WERI-Rb-1 (cell line): ENCODE results near the gene HOXC5.

Experiments used
- DNase-seq: peaks from one replicate; pipeline ENCODE4 v3.0.0-alpha.2; 2020
- H3K27ac ChIP-seq: fragments of 250-450 bp; sonication (Bioruptor Pico); 2 replicates; pipeline ENCODE4 v1.5.1; 2020; ENCODE audit warnings: mild to moderate bottlenecking, moderate library complexity
- H3K27me3 ChIP-seq: fragments of 250-450 bp; sonication (Bioruptor Pico); 2 replicates; pipeline ENCODE4 v1.5.1; 2021; ENCODE audit warnings: mild to moderate bottlenecking, low read depth, moderate library complexity; ENCODE audit not compliant: insufficient read depth, severe bottlenecking
- H3K36me3 ChIP-seq: fragments of 250-450 bp; sonication (Bioruptor Pico); 2 replicates; pipeline ENCODE4 v1.5.1; 2020; ENCODE audit warnings: mild to moderate bottlenecking, moderate library complexity
- H3K4me3 ChIP-seq: 2 replicates; pipeline ENCODE4 v1.5.1; 2011; ENCODE audit warnings: low read depth, mild to moderate bottlenecking, control low read depth, low read length
- H3K9me3 ChIP-seq: fragments of 250-450 bp; sonication (Bioruptor Pico); 2 replicates; pipeline ENCODE4 v1.5.1; 2021; ENCODE audit warnings: mild to moderate bottlenecking, moderate library complexity; ENCODE audit not compliant: severe bottlenecking
- CTCF ChIP-seq: IDR thresholded peaks from 2 replicates; pipeline ENCODE4 v1.5.1; 2011; ENCODE audit warnings: low read depth, mild to moderate bottlenecking, control low read depth, inconsistent platforms, low read length

HOXC5 gene

DNA sequence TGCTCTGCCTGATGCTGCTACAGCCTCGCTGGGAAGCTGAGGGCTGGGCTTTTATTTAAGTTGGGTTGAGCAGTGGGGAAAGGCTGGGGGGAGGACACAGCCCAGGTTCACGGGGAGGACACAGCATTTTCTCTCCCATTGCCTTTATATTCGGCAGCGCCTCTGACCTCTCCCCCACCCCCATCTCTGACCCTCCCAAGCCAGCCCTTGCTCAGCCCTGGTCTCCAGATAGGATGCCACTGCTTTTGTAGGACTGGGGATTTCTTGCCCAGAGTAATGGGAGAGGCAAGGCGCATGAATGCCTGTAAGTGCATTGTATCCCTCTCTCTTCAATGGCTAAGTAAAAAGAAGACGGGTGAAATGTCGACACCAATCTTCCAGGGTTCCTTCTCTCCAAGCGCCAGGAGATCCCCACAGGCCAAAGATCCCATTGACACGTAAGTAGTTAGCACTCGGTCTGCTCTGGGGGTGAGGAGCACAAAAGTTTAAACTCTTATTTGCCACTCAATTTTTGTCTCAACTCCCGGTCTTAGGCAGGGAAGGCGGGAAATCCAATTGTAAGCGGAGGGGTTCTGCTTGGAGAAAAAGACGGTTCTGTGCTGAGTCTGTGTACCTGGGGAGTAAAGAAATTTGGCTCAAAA is 25.4 kb downstream of the HOXC5 start:
- H3K36me3 ChIP-seq: peaks cover 4% of the 10 kb centered on the region
- H3K4me3 ChIP-seq: no peak overlapping the region
- TF ChIP-seq CTCF: no peak
- H3K27ac ChIP-seq: no peak overlapping the region
- DNase-seq: no peak
- H3K9me3 ChIP-seq: no peaks in the 10 kb centered on the region
- H3K27me3 ChIP-seq: no peaks in the 10 kb centered on the region

DNA sequence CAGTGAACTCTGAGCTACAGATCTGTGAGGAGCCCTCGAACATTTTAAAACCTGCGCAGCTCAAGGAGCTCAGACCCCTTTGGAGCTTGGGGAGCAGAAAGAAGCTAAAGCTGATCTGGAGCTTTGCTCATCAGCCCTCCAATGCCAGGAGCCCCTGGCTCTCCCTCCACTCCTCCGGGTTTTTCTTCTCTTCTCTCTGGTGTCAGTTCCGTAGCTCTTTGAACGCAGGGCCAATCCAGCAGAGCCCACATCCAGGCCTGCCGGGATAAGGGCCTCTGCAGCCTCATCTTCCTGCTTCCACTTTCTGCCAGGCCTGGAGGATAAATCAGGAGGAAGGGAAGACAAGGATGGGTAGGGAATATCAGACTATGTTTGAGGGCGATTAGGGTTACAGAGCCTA is 26.8 kb downstream of the HOXC5 start:
- no peak overlapping the region; the same call in 1 of the 2 replicates for H3K27ac ChIP-seq
- H3K9me3 ChIP-seq: no peaks in the 10 kb centered on the region
- peaks cover 4% of the 10 kb centered on the region for H3K36me3 ChIP-seq
- no peaks in the 10 kb centered on the region for H3K27me3 ChIP-seq
- DNase-seq: no peak
- TF ChIP-seq CTCF: no peak
- H3K4me3 ChIP-seq: no peak overlapping the region

DNA sequence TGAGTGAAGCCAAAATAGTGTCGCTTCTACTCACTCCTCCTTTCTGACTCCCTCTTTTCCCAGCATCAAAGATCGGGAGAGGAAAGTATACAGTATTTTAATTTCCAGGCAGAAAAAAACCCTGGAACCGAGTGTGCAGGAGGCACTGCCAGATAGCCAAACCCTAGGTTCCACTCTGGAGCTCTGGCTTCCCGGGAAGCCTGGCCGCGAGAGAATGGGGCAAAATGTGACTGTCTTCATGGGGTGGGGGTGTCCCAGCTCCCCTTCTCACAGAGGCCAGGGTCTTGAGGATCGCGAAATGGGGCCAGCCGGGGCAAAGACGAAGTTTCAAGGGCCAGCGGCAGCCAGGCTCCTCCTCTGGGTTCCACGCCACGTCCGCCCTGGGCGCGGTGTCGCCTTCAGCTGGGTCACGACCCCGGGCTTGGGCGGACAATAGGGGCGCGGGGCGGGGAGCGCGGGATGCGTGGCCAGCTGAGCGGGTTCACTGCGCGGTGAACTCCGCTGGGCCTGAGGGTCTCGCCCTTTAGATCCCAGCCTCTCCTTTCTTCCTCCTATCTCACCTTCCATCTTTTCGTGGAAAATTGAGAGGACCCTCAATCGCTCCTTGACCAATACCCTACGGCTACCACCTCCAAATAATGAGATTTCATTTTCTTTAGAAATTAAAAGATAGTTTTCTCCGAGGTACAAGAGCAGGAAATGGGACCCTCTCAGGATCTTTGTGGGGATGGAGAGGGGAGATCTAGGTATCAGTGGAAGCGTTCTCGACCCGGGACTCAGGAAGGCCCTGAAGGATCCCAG is 27.5 kb downstream of the HOXC5 start:
- H3K27ac ChIP-seq: no peak overlapping the region
- no peaks in the 10 kb centered on the region for H3K9me3 ChIP-seq
- H3K36me3 ChIP-seq: peaks cover 4% of the 10 kb centered on the region
- H3K4me3 ChIP-seq: no peak overlapping the region
- TF ChIP-seq CTCF: no peak
- no peaks in the 10 kb centered on the region for H3K27me3 ChIP-seq
- DNase-seq: no peak

GRCh38 chr12:54060975-54061778 is 28.3 kb downstream of the HOXC5 start:
- Histone ChIP-seq H3K27me3 (no peaks in the 10 kb centered on the region), H3K36me3 (no peaks in the 10 kb centered on the region; the same call in none of the 2 replicates), H3K9me3 (no peaks in the 10 kb centered on the region), H3K27ac (no peak overlapping the region; the same call in 1 of the 2 replicates), H3K4me3 (no peak overlapping the region)
- no peak for TF ChIP-seq CTCF
- DNase-seq: no peak

- DNase-seq: no peak
- no peak for TF ChIP-seq CTCF
- Histone ChIP-seq H3K4me3 (no peak overlapping the region), H3K27ac (no peak overlapping the region), H3K36me3 (no peaks in the 10 kb centered on the region), H3K9me3 (no peaks in the 10 kb centered on the region), H3K27me3 (no peaks in the 10 kb centered on the region)
Observed at GRCh38 chr12:54065677-54066076, 32.8 kb downstream of the HOXC5 start.
